ENCODE data around the gene MTUS2. TPM values are rescaled to one million over a fixed set of nuclear protein-coding genes. Genes with fewer than 3 reads are reported as not detected.

MTUS2 gene
- total and polyA plus RNA-seq, 2 donors (not counting 1 experiment from before 2014, with no cell fraction given): 0.06 TPM; not detected in 1

GRCh38 chr13:29287237-29287636, 467.1 kb downstream of the MTUS2 start:
- no peaks in the 10 kb centered on the region for H3K9me3 ChIP-seq (ENCODE audit: control insufficient read depth, insufficient read depth, low read depth, low read length)
- no peak overlapping the region for H3K9ac ChIP-seq (ENCODE audit: insufficient read depth, low read length)
- no peak overlapping the region for H2AFZ ChIP-seq (ENCODE audit: low read length)
- no peaks in the 10 kb centered on the region for H3K79me2 ChIP-seq (ENCODE audit: control insufficient read depth, insufficient read depth, low read length)
- no peak for DNase-seq (ENCODE audit: low read depth in 2 of 2)
- no peaks in the 10 kb centered on the region for H4K20me1 ChIP-seq (ENCODE audit: control insufficient read depth, extremely low read depth, insufficient read depth, low read length)
- H3K36me3 ChIP-seq (ENCODE audit: control insufficient read depth, insufficient read depth, low read length): no peaks in the 10 kb centered on the region
- H3K4me3 ChIP-seq (replicated peaks in 1 of 4; ENCODE audit: control extremely low read depth in 1 of 4, insufficient read depth in 1 of 4, low read depth in 3 of 4, low read length in 4 of 4): no peak overlapping the region
- no peak overlapping the region for H3K27ac ChIP-seq (ENCODE audit: insufficient read depth, low read length)
- H3K4me2 ChIP-seq (ENCODE audit: extremely low read depth, insufficient read depth, low read length): no peak overlapping the region
- H3K27me3 ChIP-seq (ENCODE audit: control insufficient read depth, insufficient read depth, low read length): no peaks in the 10 kb centered on the region
- TF ChIP-seq EZH2 (IDR thresholded peaks at IDR 0.05; ENCODE audit: low read length, missing control alignments): no peak
- TF ChIP-seq CTCF (conservative IDR thresholded peaks at IDR 0.05 in 1 of 2, IDR thresholded peaks at IDR 0.05 in 1 of 2; ENCODE audit: low read depth in 1 of 2, low read length in 2 of 2): no peak
- no peaks in the 10 kb centered on the region for H3K4me1 ChIP-seq (ENCODE audit: control insufficient read depth, extremely low read depth, insufficient read depth, low read length)

- Histone ChIP-seq H3K4me2 (ENCODE audit: extremely low read depth, insufficient read depth, low read length) (no peak overlapping the region), H3K4me3 (replicated peaks in 1 of 4; ENCODE audit: control extremely low read depth in 1 of 4, insufficient read depth in 1 of 4, low read depth in 3 of 4, low read length in 4 of 4) (no peak overlapping the region), H3K27me3 (ENCODE audit: control insufficient read depth, insufficient read depth, low read length) (no peaks in the 10 kb centered on the region), H3K4me1 (ENCODE audit: control insufficient read depth, extremely low read depth, insufficient read depth, low read length) (no peaks in the 10 kb centered on the region), H3K79me2 (ENCODE audit: control insufficient read depth, insufficient read depth, low read length) (no peaks in the 10 kb centered on the region), H2AFZ (ENCODE audit: low read length) (no peak overlapping the region), H4K20me1 (ENCODE audit: control insufficient read depth, extremely low read depth, insufficient read depth, low read length) (no peaks in the 10 kb centered on the region), H3K9me3 (ENCODE audit: control insufficient read depth, insufficient read depth, low read depth, low read length) (no peaks in the 10 kb centered on the region), H3K27ac (ENCODE audit: insufficient read depth, low read length) (no peak overlapping the region), H3K36me3 (ENCODE audit: control insufficient read depth, insufficient read depth, low read length) (no peaks in the 10 kb centered on the region), H3K9ac (ENCODE audit: insufficient read depth, low read length) (no peak overlapping the region)
- TF ChIP-seq CTCF (conservative IDR thresholded peaks at IDR 0.05 in 1 of 2, IDR thresholded peaks at IDR 0.05 in 1 of 2; ENCODE audit: low read depth in 1 of 2, low read length in 2 of 2) (no peak), EZH2 (IDR thresholded peaks at IDR 0.05; ENCODE audit: low read length, missing control alignments) (no peak)
- DNase-seq (ENCODE audit: low read depth in 2 of 2): no peak
These were observed 471.9 kb downstream of the MTUS2 start for GRCh38 chr13:29292045-29292444.

- Histone ChIP-seq H3K36me3 (ENCODE audit: control insufficient read depth, insufficient read depth, low read length) (no peaks in the 10 kb centered on the region), H3K9ac (ENCODE audit: insufficient read depth, low read length) (no peak overlapping the region), H3K4me1 (ENCODE audit: control insufficient read depth, extremely low read depth, insufficient read depth, low read length) (no peaks in the 10 kb centered on the region), H3K4me3 (replicated peaks in 1 of 4; ENCODE audit: control extremely low read depth in 1 of 4, insufficient read depth in 1 of 4, low read depth in 3 of 4, low read length in 4 of 4) (no peak overlapping the region), H3K27me3 (ENCODE audit: control insufficient read depth, insufficient read depth, low read length) (no peaks in the 10 kb centered on the region), H3K9me3 (ENCODE audit: control insufficient read depth, insufficient read depth, low read depth, low read length) (no peaks in the 10 kb centered on the region), H3K4me2 (ENCODE audit: extremely low read depth, insufficient read depth, low read length) (no peak overlapping the region), H3K27ac (ENCODE audit: insufficient read depth, low read length) (no peak overlapping the region), H4K20me1 (ENCODE audit: control insufficient read depth, extremely low read depth, insufficient read depth, low read length) (no peaks in the 10 kb centered on the region), H3K79me2 (ENCODE audit: control insufficient read depth, insufficient read depth, low read length) (no peaks in the 10 kb centered on the region), H2AFZ (ENCODE audit: low read length) (no peak overlapping the region)
- no peak for TF ChIP-seq CTCF (conservative IDR thresholded peaks at IDR 0.05 in 1 of 2, IDR thresholded peaks at IDR 0.05 in 1 of 2; ENCODE audit: low read depth in 1 of 2, low read length in 2 of 2)
- TF ChIP-seq EZH2 (IDR thresholded peaks at IDR 0.05; ENCODE audit: low read length, missing control alignments): no peak
- DNase-seq (ENCODE audit: low read depth in 2 of 2): no peak
These were observed 474.7 kb downstream of the MTUS2 start for GRCh38 chr13:29294821-29295220.
